ENCODE measurements around the gene HNMT.
"Not testable (repeated sequence)": the region's sequence is repeated elsewhere in the genome, so short reads cannot be mapped to it uniquely, and the experiment has no call there.

The HNMT gene

DNA sequence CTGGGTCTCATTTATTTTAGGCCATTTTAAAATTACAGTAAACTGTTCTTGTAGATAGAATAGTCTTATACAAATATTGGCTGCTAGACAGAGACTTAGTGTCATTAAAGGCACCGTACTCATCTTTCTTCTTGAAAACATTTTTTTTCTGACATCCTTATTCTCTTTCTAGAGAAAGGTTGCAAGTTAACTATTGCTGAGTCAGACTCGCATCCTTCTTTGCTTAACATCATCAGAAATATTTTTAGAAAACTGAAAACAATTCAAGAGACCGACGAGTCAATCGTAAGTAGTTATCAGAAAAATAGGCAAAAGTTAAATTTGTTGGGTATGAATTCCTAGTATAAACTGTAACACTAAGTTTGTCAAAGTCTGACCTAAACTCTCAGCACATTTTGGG is 72.2 kb downstream of the HNMT start:
- Histone ChIP-seq H3K4me3 (ENCODE audit: low read depth in 1 of 2, low read length in 1 of 2) (no peak overlapping the region), H3K27ac (no peak overlapping the region), H3K36me3 (no peaks in the 10 kb centered on the region), H3K4me1 (ENCODE audit: control insufficient read depth in 1 of 2, insufficient read depth in 1 of 2, low read depth in 1 of 2, low read length in 1 of 2) (peaks cover 6 to 22% of the 10 kb centered on the region in 2 experiments), H3K27me3 (no peaks in the 10 kb centered on the region), H3K9me3 (no peaks in the 10 kb centered on the region)
- TF ChIP-seq, protein P1, sequence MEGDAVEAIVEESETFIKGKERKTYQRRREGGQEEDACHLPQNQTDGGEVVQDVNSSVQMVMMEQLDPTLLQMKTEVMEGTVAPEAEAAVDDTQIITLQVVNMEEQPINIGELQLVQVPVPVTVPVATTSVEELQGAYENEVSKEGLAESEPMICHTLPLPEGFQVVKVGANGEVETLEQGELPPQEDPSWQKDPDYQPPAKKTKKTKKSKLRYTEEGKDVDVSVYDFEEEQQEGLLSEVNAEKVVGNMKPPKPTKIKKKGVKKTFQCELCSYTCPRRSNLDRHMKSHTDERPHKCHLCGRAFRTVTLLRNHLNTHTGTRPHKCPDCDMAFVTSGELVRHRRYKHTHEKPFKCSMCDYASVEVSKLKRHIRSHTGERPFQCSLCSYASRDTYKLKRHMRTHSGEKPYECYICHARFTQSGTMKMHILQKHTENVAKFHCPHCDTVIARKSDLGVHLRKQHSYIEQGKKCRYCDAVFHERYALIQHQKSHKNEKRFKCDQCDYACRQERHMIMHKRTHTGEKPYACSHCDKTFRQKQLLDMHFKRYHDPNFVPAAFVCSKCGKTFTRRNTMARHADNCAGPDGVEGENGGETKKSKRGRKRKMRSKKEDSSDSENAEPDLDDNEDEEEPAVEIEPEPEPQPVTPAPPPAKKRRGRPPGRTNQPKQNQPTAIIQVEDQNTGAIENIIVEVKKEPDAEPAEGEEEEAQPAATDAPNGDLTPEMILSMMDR (IDR thresholded peaks at IDR 0.05), result no peak

DNA sequence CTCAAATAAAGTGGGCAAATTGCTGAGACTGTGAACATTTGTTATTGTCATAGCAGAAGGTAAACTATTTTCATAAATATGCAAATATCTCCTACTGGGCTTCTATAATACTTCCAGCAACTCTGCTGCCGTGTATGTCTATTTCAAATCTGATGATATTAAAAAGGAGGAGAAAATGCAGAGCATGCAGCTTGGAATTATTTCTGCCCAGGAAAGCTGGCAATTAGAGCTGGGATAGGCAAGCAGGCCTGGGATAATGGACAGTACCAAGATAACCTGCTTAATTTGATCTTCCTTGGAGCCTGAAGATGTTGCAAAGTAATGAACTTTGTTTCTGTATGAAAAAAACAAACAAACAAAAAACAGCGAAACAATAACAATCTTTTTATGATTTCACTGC is 72.8 kb downstream of the HNMT start:
- no peaks in the 10 kb centered on the region for H3K9me3 ChIP-seq

DNA sequence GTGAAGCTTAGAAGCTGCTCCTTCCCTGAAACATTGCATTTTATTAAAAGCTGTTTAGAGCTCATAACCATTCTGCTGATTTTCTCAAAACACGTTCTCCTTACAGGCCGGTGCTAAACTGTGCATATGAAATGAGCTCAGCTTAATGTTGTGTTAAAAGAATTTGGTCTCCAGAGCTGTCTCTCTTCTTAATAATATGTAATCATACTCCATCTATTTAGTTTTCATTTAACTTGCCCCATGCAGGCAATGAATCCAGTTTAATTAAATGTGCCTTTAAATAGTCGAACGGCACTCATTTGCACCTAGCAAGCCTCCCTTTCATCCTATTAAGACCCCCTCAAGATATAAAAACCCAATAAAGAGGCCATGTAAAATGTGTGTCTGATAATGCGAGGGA is 76.3 kb downstream of the HNMT start:
- H3K27me3 ChIP-seq, result no peaks in the 10 kb centered on the region
- H3K27ac ChIP-seq, result no peak overlapping the region
- TF ChIP-seq, protein P1 (IDR thresholded peaks at IDR 0.05), result no peak
- no peaks in the 10 kb centered on the region for H3K36me3 ChIP-seq
- no peak overlapping the region for H3K4me3 ChIP-seq (ENCODE audit: low read depth in 1 of 2, low read length in 1 of 2)
- H3K9me3 ChIP-seq, result no peaks in the 10 kb centered on the region
- H3K4me1 ChIP-seq (ENCODE audit: control insufficient read depth in 1 of 2, insufficient read depth in 1 of 2, low read depth in 1 of 2, low read length in 1 of 2), result peaks cover 3 to 7% of the 10 kb centered on the region in 2 experiments

More for the DNA sequence above, 72.8 kb downstream of the HNMT start:
- TF ChIP-seq, protein P1 (IDR thresholded peaks at IDR 0.05), result no peak
- Histone ChIP-seq H3K27ac (no peak overlapping the region), H3K4me1 (ENCODE audit: control insufficient read depth in 1 of 2, insufficient read depth in 1 of 2, low read depth in 1 of 2, low read length in 1 of 2) (peaks cover 6 to 22% of the 10 kb centered on the region in 2 experiments), H3K36me3 (no peaks in the 10 kb centered on the region), H3K4me3 (ENCODE audit: low read depth in 1 of 2, low read length in 1 of 2) (no peak overlapping the region), H3K27me3 (no peaks in the 10 kb centered on the region)

DNA sequence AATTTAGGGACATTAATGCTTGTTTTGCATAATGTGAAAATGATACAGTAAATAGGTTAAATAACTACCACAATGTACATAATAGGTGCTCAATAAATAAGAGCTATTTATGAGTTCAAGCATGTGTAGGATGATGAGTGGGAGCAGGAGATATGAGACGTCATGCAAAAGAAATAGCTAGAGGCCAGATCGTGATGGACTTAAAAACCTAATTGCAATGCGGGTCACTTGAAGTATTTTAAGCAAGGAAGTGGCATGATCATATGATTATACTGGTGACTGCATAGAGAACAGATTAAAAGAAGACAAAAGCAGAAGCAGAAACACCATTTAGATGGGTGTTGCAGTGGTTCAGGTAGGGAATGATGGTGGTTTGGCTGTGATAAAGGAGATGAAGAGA is 78.0 kb downstream of the HNMT start:
- no peak overlapping the region for H3K27ac ChIP-seq
- TF ChIP-seq, protein P1 (IDR thresholded peaks at IDR 0.05), result no peak
- no peaks in the 10 kb centered on the region for H3K9me3 ChIP-seq
- H3K4me3 ChIP-seq (ENCODE audit: low read depth in 1 of 2, low read length in 1 of 2), result no peak overlapping the region
- no peaks in the 10 kb centered on the region for H3K27me3 ChIP-seq
- H3K4me1 ChIP-seq (ENCODE audit: control insufficient read depth in 1 of 2, insufficient read depth in 1 of 2, low read depth in 1 of 2, low read length in 1 of 2), result no peaks in the 10 kb centered on the region
- H3K36me3 ChIP-seq, result no peaks in the 10 kb centered on the region

DNA sequence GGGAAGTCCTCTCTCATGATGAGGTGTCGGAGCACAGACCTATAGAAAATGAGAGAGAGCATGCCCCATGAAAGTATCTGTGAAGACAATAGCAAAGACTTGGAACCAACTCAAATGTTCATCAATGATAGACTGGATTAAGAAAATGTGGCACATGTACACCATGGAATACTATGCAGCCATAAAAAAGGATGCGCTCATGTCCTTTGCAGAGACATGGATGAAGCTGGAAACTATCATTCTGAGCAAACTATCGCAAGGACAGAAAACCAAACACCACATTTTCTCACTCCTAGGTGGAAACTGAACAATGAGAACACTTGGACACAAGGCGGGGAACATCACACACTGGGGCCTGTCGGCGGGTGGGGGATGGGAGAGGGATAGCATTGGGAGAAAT is 79.3 kb downstream of the HNMT start:
- H3K9me3 ChIP-seq; H3K4me1 ChIP-seq (ENCODE audit: control insufficient read depth in 1 of 2, insufficient read depth in 1 of 2, low read depth in 1 of 2, low read length in 1 of 2): not testable (repeated sequence)

DNA sequence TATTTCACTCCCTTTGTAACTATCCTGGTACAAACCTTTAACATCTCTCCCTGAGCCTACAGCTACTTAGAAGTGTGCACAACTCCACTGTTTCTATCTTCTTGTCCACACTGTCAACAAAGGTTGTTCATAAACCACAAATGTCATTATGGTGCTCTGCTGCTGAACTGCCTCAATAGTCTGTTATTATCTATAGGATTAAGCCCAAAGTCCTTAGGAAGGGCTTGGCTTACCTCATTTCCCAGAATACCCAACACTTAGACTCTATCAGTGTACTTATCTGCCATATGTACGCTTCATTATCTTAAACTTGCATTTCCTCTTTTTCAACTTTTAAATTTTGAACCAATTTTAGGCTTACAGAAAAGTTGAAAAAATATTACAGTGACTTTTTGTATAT is 94.2 kb downstream of the HNMT start:
- Histone ChIP-seq H3K4me1 (ENCODE audit: control insufficient read depth in 1 of 2, insufficient read depth in 1 of 2, low read depth in 1 of 2, low read length in 1 of 2) (no peaks in the 10 kb centered on the region), H3K36me3 (no peaks in the 10 kb centered on the region), H3K27ac (no peak overlapping the region), H3K9me3 (no peaks in the 10 kb centered on the region), H3K27me3 (no peaks in the 10 kb centered on the region), H3K4me3 (ENCODE audit: low read depth in 1 of 2, low read length in 1 of 2) (no peak overlapping the region)
- TF ChIP-seq, protein P1 (IDR thresholded peaks at IDR 0.05), result no peak

More for the DNA sequence above, 79.3 kb downstream of the HNMT start:
- H3K27me3 ChIP-seq; H3K27ac ChIP-seq; H3K36me3 ChIP-seq; H3K4me3 ChIP-seq (ENCODE audit: low read depth in 1 of 2, low read length in 1 of 2): not testable (repeated sequence)
